ENCODE results near the gene LAMP5.

The LAMP5 gene

DNA sequence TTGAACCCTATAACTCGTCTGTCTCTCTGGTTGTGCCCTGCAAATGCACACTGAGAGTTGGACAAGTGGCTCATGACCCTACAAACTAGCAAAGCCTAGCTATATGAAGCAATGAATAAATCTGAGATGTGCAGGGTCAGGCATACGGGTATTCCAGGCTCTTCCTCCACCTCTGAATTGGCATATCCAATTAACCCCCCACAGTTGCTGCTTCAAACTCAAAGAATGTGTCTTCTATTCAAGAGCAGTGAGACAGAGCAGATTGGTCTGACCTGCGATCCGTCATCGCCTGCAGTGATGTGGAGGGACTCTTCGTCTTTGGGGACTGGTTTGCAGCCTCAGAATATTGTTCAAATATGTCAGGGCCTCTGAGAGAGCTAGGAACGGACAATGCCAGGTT, 59.8 kb downstream of the LAMP5 start:
- Histone ChIP-seq H3K9me3 (replicated peaks in 1 of 2; ENCODE audit: control insufficient read depth in 2 of 2, insufficient read depth in 1 of 2, low read depth in 1 of 2, low read length in 2 of 2) (no peaks in the 10 kb centered on the region), H4K91ac (ENCODE audit: low read depth, low read length, poor library complexity) (no peak overlapping the region), H3K27ac (replicated peaks; ENCODE audit: low read length) (peak overlapping the region; percentile 97), H2AK5ac (ENCODE audit: low read depth, low read length) (no peak overlapping the region), H2BK15ac (ENCODE audit: low read length) (no peak overlapping the region), H3K36me3 (replicated peaks in 1 of 2; ENCODE audit: control insufficient read depth in 2 of 2, insufficient read depth in 2 of 2, low read length in 2 of 2) (no peaks in the 10 kb centered on the region), H4K8ac (ENCODE audit: low read depth, low read length) (no peak overlapping the region), H3K4me3 (ENCODE audit: low read length in 2 of 2) (no peak overlapping the region), H3K79me1 (ENCODE audit: low read depth, low read length) (no peaks in the 10 kb centered on the region), H3K14ac (ENCODE audit: low read length) (no peak overlapping the region), H3K23ac (ENCODE audit: low read depth, low read length, poor library complexity) (no peak overlapping the region), H3K27me3 (ENCODE audit: control insufficient read depth in 3 of 3, insufficient read depth in 3 of 3, low read depth in 1 of 3, low read length in 3 of 3) (peaks cover 0 to 51% (median 0%) of the 10 kb centered on the region in 3 experiments), H2AFZ (ENCODE audit: low read length) (no peak overlapping the region), H3K4me1 (ENCODE audit: control insufficient read depth in 2 of 2, insufficient read depth in 1 of 2, low read depth in 1 of 2, low read length in 2 of 2) (peaks cover 18 to 37% of the 10 kb centered on the region in 2 donors), H3K4me2 (ENCODE audit: insufficient read depth, low read length, poor library complexity, severe bottlenecking) (peak overlapping the region; percentile 28), H2BK5ac (ENCODE audit: low read length) (no peak overlapping the region), H2BK120ac (ENCODE audit: low read depth, low read length) (no peak overlapping the region), H3K9ac (ENCODE audit: low read depth, low read length, poor library complexity) (no peak overlapping the region), H3K4ac (ENCODE audit: low read length) (no peak overlapping the region), H3K18ac (ENCODE audit: low read length) (no peak overlapping the region), H2BK12ac (ENCODE audit: low read length) (no peak overlapping the region)
- WGBS, 2 donors (ENCODE audit: extremely low coverage in 2 of 2, insufficient read length in 2 of 2, insufficient replicate concordance in 1 of 2), result no CpG with 5 or more reads among the region's 7 CpGs
- DNase-seq (ENCODE audit: low spot score), result peak; percentile 79

GRCh38 chr20:9574776-9575175, 60.4 kb downstream of the LAMP5 start:
- Histone ChIP-seq H2AK5ac (ENCODE audit: low read depth, low read length) (no peak overlapping the region), H3K4me2 (ENCODE audit: insufficient read depth, low read length, poor library complexity, severe bottlenecking) (no peak overlapping the region), H3K36me3 (replicated peaks in 1 of 2; ENCODE audit: control insufficient read depth in 2 of 2, insufficient read depth in 2 of 2, low read length in 2 of 2) (no peaks in the 10 kb centered on the region), H2BK15ac (ENCODE audit: low read length) (no peak overlapping the region), H3K4ac (ENCODE audit: low read length) (no peak overlapping the region), H2BK12ac (ENCODE audit: low read length) (no peak overlapping the region), H3K14ac (ENCODE audit: low read length) (no peak overlapping the region), H3K27ac (replicated peaks; ENCODE audit: low read length) (peak overlapping the region; percentile 97), H3K9me3 (replicated peaks in 1 of 2; ENCODE audit: control insufficient read depth in 2 of 2, insufficient read depth in 1 of 2, low read depth in 1 of 2, low read length in 2 of 2) (no peaks in the 10 kb centered on the region), H3K4me3 (ENCODE audit: low read length in 2 of 2) (no peak overlapping the region), H3K18ac (ENCODE audit: low read length) (no peak overlapping the region), H3K79me1 (ENCODE audit: low read depth, low read length) (no peaks in the 10 kb centered on the region), H2AFZ (ENCODE audit: low read length) (no peak overlapping the region), H2BK5ac (ENCODE audit: low read length) (no peak overlapping the region), H3K27me3 (ENCODE audit: control insufficient read depth in 3 of 3, insufficient read depth in 3 of 3, low read depth in 1 of 3, low read length in 3 of 3) (peaks cover 0 to 55% (median 0%) of the 10 kb centered on the region in 3 experiments), H4K91ac (ENCODE audit: low read depth, low read length, poor library complexity) (no peak overlapping the region), H3K23ac (ENCODE audit: low read depth, low read length, poor library complexity) (no peak overlapping the region), H4K8ac (ENCODE audit: low read depth, low read length) (no peak overlapping the region), H3K9ac (ENCODE audit: low read depth, low read length, poor library complexity) (no peak overlapping the region), H3K4me1 (ENCODE audit: control insufficient read depth in 2 of 2, insufficient read depth in 1 of 2, low read depth in 1 of 2, low read length in 2 of 2) (peaks cover 18 to 37% of the 10 kb centered on the region in 2 donors), H2BK120ac (ENCODE audit: low read depth, low read length) (no peak overlapping the region)
- no CpG with 5 or more reads among the region's 3 CpGs for WGBS, 2 donors (ENCODE audit: extremely low coverage in 2 of 2, insufficient read length in 2 of 2, insufficient replicate concordance in 1 of 2)
- no peak for DNase-seq (ENCODE audit: low spot score)

- no peak overlapping the region for H3K9ac ChIP-seq (ENCODE audit: low read depth, low read length, poor library complexity)
- H3K4me2 ChIP-seq (ENCODE audit: insufficient read depth, low read length, poor library complexity, severe bottlenecking), result no peak overlapping the region
- no peak overlapping the region for H2BK120ac ChIP-seq (ENCODE audit: low read depth, low read length)
- no peak overlapping the region for H2AK5ac ChIP-seq (ENCODE audit: low read depth, low read length)
- H2BK15ac ChIP-seq (ENCODE audit: low read length), result no peak overlapping the region
- no peaks in the 10 kb centered on the region for H3K79me1 ChIP-seq (ENCODE audit: low read depth, low read length)
- H3K27me3 ChIP-seq (ENCODE audit: control insufficient read depth in 3 of 3, insufficient read depth in 3 of 3, low read depth in 1 of 3, low read length in 3 of 3), result peaks cover 0 to 56% (median 0%) of the 10 kb centered on the region in 3 experiments
- no peak overlapping the region for H3K27ac ChIP-seq (replicated peaks; ENCODE audit: low read length)
- H3K36me3 ChIP-seq (replicated peaks in 1 of 2; ENCODE audit: control insufficient read depth in 2 of 2, insufficient read depth in 2 of 2, low read length in 2 of 2), result peaks cover 0 to 1% of the 10 kb centered on the region in 2 donors
- no peak overlapping the region for H3K14ac ChIP-seq (ENCODE audit: low read length)
- no peak overlapping the region for H3K18ac ChIP-seq (ENCODE audit: low read length)
- H2BK12ac ChIP-seq (ENCODE audit: low read length), result peak overlapping the region; percentile 12
- no peak overlapping the region for H2AFZ ChIP-seq (ENCODE audit: low read length)
- peaks cover 0 to 2% of the 10 kb centered on the region in 2 donors for H3K9me3 ChIP-seq (replicated peaks in 1 of 2; ENCODE audit: control insufficient read depth in 2 of 2, insufficient read depth in 1 of 2, low read depth in 1 of 2, low read length in 2 of 2)
- DNase-seq (ENCODE audit: low spot score), result no peak
- H2BK5ac ChIP-seq (ENCODE audit: low read length), result no peak overlapping the region
- H3K23ac ChIP-seq (ENCODE audit: low read depth, low read length, poor library complexity), result no peak overlapping the region
- no peak overlapping the region for H4K8ac ChIP-seq (ENCODE audit: low read depth, low read length)
- H4K91ac ChIP-seq (ENCODE audit: low read depth, low read length, poor library complexity), result no peak overlapping the region
- peaks cover 18 to 33% of the 10 kb centered on the region in 2 donors for H3K4me1 ChIP-seq (ENCODE audit: control insufficient read depth in 2 of 2, insufficient read depth in 1 of 2, low read depth in 1 of 2, low read length in 2 of 2)
- WGBS, 2 donors (ENCODE audit: extremely low coverage in 2 of 2, insufficient read length in 2 of 2, insufficient replicate concordance in 1 of 2), result no CpG with 5 or more reads among the region's 1 CpG
- H3K4me3 ChIP-seq (ENCODE audit: low read length in 2 of 2), result no peak overlapping the region
- no peak overlapping the region for H3K4ac ChIP-seq (ENCODE audit: low read length)
Measured at GRCh38 chr20:9575836-9576235, 61.4 kb downstream of the LAMP5 start.

- no peak overlapping the region for H3K23ac ChIP-seq (ENCODE audit: low read depth, low read length, poor library complexity)
- no peak overlapping the region for H2BK120ac ChIP-seq (ENCODE audit: low read depth, low read length)
- H3K9ac ChIP-seq (ENCODE audit: low read depth, low read length, poor library complexity), result no peak overlapping the region
- no peak overlapping the region for H3K4ac ChIP-seq (ENCODE audit: low read length)
- H2BK12ac ChIP-seq (ENCODE audit: low read length), result no peak overlapping the region
- H3K14ac ChIP-seq (ENCODE audit: low read length), result no peak overlapping the region
- no peak overlapping the region for H2AFZ ChIP-seq (ENCODE audit: low read length)
- no peak for DNase-seq (ENCODE audit: low spot score)
- H3K9me3 ChIP-seq (replicated peaks in 1 of 2; ENCODE audit: control insufficient read depth in 2 of 2, insufficient read depth in 1 of 2, low read depth in 1 of 2, low read length in 2 of 2), result peaks cover 0 to 2% of the 10 kb centered on the region in 2 donors
- WGBS, 2 donors (ENCODE audit: extremely low coverage in 2 of 2, insufficient read length in 2 of 2, insufficient replicate concordance in 1 of 2), result no CpG with 5 or more reads among the region's 4 CpGs
- H3K27ac ChIP-seq (replicated peaks; ENCODE audit: low read length), result peak overlapping the region; percentile 24
- H3K36me3 ChIP-seq (replicated peaks in 1 of 2; ENCODE audit: control insufficient read depth in 2 of 2, insufficient read depth in 2 of 2, low read length in 2 of 2), result peaks cover 0 to 1% of the 10 kb centered on the region in 2 donors
- H2BK15ac ChIP-seq (ENCODE audit: low read length), result no peak overlapping the region
- no peaks in the 10 kb centered on the region for H3K79me1 ChIP-seq (ENCODE audit: low read depth, low read length)
- H3K27me3 ChIP-seq (ENCODE audit: control insufficient read depth in 3 of 3, insufficient read depth in 3 of 3, low read depth in 1 of 3, low read length in 3 of 3), result peaks cover 0 to 52% (median 0%) of the 10 kb centered on the region in 3 experiments
- no peak overlapping the region for H3K18ac ChIP-seq (ENCODE audit: low read length)
- H2AK5ac ChIP-seq (ENCODE audit: low read depth, low read length), result no peak overlapping the region
- H4K8ac ChIP-seq (ENCODE audit: low read depth, low read length), result no peak overlapping the region
- no peak overlapping the region for H3K4me2 ChIP-seq (ENCODE audit: insufficient read depth, low read length, poor library complexity, severe bottlenecking)
- H2BK5ac ChIP-seq (ENCODE audit: low read length), result no peak overlapping the region
- H4K91ac ChIP-seq (ENCODE audit: low read depth, low read length, poor library complexity), result no peak overlapping the region
- H3K4me3 ChIP-seq (ENCODE audit: low read length in 2 of 2), result no peak overlapping the region
- H3K4me1 ChIP-seq (ENCODE audit: control insufficient read depth in 2 of 2, insufficient read depth in 1 of 2, low read depth in 1 of 2, low read length in 2 of 2), result peaks cover 18 to 33% of the 10 kb centered on the region in 2 donors
Measured at GRCh38 chr20:9576695-9577094, 62.3 kb downstream of the LAMP5 start.

All from neuronal stem cell (in vitro differentiated cells).